ENCODE measurements around the gene TSSK3.

DNA sequence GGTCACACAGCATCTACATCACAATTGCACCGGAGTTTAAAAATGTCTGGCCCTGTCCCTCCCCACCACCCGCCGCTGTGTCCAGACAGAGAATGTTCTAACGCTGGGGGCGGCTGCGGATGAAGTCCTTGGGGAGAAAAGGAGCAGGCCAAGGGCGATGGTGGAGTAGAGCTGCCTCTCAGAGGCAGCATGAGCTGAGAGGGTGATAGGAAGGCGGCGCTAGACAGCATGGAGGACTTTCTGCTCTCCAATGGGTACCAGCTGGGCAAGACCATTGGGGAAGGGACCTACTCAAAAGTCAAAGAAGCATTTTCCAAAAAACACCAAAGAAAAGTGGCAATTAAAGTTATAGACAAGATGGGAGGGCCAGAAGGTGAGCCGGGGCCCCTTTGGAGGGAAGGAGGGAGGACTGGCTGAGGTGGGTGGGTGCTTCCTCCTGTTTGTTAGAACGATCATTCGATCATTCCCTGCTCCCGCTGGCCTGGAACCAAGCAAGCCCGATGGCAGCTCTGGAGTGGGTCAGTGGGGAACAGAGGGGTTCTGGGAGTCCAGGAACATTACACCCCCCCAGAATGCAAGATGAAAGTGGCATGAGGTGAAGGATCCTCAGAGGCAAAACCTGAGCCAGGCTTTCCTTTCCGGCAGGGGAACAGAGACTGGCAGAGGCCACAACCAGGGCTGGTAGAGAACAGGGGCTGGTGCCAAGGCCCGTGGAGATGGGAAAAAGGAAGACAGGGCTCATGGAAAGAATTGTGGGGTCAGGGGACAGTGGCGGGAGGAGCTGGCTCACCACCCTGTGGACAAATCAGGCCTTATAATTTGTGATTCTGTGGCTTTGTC is at the start of gene TSSK3, which contains the start of gene FAM229A:
- no peak for TF ChIP-seq CTCF (IDR thresholded peaks at IDR 0.05; ENCODE audit: low read depth, low read length, poor library complexity, severe bottlenecking)
- TF ChIP-seq EZH2phosphoT487 (IDR thresholded peaks at IDR 0.05; ENCODE audit: borderline replicate concordance, low read length): no peak

Measured in DOHH2 (cell line).